NCI-H82 treated with DMSO at 0.1 percent for 48 hours (cell line): Measurements from ENCODE around the gene EPO.
"Not testable (repeated sequence)": the region's sequence is repeated elsewhere in the genome, so short reads cannot be mapped to it uniquely, and the experiment has no call there.

ENCODE experiments used
- DNase-seq: peaks from one replicate; lab custom pipeline; 2025; ENCODE audit not compliant: unreplicated experiment; lab: John Stamatoyannopoulos, UW

The EPO gene

DNA sequence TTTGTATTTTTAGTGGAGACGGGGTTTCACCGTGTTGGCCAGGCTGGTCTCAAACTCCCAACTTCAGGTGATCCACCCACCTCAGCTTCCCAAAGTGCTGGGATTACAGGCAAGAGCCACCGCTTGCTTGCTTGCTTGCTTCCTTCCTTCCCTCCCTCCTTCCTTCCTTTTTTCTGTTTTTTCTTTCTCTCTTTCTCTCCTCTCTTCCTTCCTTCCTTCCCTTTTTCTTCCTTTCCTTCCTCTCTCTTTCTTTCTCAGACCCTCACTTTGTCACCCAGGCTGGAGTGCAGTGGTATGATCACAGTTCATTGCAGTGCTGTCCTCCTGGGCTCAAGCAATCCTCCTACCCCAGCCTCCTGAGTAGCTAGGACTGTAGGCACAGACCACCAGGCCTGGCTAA is 19.2 kb upstream of the EPO start:
- not testable (repeated sequence) for DNase-seq

DNA sequence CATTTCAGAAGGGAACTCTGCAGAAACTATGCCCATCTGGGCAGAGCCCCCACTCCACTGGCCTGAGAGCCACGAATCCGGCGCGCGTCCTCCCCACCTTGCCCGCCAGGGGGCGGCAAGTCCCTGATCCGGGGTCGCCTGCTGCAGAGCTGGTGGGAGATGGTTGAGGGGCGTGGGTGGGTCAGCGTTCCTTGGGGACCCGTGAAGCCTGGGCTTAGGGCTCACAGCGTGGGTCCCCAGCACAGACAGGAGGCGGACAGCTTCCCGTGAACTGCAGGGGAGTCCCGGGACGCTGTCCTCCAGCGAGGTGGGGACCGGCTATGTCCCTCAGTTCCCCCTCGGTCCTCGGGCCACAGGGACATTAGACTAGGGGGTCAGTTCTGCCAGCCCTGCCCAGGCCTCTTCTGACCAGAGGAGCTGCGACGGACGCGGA is 14.9 kb upstream of the EPO start:
- DNase-seq: peak; percentile 36

DNA sequence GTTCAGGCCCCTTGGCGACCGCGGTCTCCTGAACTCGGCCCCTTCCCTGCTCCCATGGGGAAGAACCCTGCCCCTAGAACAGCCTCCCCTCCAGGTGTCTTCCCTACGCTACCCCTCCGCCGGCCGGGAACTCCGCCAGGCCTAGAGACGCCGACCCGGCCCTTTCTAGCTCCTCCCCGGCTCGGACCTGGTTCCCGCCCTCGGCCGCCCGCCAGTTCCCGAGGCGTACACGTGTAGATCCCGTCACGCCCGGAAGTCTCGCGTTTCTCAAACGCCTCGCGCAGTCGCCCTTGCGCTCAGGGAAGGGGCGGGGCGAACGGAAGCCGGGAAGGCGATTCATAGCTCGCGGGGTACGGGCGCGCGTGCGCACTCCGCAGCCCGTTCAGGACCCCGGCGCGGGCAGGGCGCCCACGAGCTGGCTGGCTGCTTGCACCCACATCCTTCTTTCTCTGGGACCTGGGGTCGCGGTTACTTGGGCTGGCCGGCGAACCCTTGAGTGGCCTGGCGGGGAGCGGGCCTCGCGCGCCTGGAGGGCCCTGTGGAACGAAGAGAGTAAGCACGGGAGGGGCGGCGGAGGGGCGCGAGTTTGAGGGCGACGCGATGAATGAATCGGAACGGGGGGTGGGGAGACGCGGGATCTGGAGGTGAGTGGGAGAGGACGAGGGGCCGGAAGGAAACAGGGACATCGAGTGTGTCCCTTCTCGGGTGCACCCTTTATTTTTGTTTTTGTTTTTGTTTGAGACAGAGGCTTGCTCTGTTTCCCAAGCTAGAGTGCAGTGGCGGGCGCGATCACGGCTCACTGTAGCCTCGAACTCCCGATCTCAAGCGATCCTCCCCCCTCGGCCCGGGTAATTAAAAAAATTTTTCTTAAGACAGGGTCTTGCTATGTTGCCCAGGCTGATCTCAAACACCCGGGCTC is 14.3 kb upstream of the EPO start, which contains the start of gene POP7:
POP7 (plus strand) TSS at position 369 of the 919 bp plus-strand sequence. CDS start 710 bp downstream, outside the sequence.
- DNase-seq: peak; percentile 90

DNA sequence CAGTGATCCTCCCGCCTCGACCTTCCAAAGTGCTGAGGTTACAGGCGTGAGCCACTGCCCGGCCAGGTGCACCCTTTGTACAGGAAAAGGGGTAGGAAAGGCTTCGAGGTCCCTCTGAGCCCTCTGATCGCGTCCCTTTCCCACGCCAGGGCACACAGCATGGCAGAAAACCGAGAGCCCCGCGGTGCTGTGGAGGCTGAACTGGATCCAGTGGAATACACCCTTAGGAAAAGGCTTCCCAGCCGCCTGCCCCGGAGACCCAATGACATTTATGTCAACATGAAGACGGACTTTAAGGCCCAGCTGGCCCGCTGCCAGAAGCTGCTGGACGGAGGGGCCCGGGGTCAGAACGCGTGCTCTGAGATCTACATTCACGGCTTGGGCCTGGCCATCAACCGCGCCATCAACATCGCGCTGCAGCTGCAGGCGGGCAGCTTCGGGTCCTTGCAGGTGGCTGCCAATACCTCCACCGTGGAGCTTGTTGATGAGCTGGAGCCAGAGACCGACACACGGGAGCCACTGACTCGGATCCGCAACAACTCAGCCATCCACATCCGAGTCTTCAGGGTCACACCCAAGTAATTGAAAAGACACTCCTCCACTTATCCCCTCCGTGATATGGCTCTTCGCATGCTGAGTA is 13.5 kb upstream of the EPO start:
- DNase-seq: no peak

DNA sequence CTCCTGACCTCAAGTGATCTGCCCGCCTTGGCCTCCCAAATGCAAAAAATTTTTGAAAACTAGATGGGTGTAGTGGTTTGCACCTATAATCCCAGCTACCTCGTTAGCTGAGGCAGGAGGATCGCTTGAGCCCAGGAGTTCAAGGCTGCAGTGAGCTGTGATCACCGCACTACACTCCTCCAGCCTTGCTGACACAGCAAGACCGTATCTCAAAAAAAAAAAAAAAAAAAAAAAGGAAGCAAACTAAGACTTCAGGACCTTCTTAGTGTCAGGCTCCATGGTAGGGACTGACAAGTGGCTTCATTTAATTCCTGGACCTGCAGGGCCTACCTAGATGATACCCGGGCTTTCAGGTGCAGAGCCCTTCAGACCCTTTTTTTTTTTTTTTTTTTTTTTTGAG is 11.9 kb upstream of the EPO start:
- DNase-seq: no peak

DNA sequence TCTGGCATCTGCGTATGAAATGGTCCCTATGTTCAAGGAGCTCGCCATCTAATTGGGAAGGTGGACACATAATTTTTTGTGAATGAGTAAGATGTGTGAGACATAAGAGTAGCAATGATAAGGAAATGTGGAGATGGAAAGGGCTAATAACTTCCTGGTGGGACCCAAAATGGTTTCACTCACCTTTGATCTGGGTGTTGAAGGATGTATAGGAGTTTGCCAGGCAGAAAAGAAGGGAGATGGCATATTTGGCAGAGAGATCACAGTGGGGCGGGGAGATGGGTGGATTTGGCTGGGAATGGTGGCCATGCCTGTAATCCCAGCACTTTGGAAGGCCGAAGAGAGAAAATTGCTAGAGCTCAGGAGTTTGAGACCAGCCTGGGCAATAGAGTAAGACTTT is 9.8 kb upstream of the EPO start:
- no peak for DNase-seq

DNA sequence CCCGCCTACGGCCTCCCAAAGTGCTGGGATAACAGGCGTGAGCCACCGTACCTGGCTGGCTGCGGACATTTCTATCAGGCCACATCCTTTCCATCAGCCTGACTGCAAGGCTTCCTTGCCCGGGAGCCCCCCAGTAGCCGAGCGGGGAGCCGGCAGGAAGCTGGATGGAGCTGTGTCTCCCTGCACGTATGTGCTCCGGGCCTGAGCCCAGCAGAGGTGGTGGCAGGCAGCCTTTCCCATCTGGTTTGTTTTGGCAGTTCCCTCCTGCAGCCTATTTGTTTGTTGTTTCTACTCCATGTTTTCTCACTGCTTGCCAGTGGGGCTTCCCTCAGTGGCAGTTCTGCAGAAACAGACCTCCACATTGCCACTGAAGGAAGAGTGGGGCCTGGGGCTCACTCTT is 8.9 kb upstream of the EPO start:
- no peak for DNase-seq

DNA sequence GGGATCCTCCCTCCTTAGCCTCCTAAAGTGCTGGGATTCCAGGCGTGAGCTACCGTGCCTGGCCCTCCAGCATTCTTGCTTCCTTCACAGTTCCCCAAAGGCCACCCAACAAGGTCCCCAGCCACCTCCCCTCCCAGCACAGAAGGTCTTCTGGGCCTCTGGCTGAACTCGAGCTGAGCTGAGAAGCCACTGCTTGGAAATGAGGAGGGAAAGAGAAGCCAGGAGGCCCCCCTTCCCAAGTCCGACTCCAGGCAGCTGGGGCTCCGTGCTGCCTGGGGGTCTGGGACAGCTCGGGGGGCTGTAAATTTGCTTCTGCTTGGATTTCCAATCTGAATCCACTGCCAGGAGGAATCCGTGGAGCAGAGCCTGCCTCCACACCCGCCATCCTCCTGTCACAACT is 5.5 kb upstream of the EPO start:
- no peak for DNase-seq

DNA sequence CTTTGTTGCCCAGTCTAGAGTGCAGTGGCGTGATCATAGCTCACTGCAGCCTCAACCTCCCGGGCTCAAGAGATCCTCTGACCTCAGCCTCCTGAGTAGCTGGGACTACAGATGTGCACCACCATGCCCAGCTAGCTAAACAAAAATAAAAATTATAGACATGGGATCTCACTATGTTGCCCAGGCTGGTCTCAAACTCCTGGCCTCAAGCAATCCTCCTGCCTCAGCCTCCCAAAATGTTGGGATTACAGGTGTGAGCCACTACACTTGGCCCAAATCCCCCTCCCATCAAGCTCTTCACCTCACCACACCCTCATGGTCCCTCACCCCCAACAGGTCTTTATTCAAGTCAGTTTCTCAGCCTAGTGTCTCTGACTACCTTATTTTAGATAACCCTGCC is 3.2 kb upstream of the EPO start:
- DNase-seq: not testable (repeated sequence)

DNA sequence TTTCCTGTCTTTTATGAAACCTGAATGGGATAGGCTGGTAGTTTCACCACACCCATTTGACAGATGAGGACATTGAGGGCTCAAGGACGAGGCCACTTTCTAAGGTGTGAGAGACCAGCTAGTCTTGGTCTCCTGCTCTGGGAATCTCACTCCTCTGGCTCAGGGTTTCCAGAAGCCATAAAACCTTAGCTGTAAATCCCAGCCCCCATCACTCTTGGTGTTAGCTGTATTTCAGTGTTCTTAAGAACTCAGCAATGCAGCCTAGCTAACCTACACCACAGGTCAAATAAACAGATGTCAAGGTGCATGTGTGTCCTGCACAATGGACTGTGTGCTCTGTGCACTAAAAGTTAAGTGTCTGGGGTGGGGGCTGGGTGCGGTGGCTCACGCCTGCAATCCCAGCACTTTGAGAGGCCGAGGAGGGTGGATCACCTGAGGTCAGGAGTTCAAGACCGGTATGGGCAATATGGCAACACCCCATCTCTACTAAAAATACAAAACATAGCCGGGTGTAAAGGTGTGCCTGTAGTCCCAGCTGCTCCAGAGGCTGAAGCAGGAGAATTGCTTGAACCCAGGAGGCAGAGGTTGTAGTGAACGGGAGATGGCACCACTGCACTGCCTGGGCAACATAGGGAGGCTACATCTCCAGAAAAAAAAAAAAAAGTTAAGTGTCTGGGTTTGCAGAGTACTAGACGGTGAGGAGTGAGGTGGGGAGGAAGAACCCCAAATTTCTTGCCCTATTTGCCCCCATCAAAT is 567 bp upstream of the EPO start:
- DNase-seq: no peak

DNA sequence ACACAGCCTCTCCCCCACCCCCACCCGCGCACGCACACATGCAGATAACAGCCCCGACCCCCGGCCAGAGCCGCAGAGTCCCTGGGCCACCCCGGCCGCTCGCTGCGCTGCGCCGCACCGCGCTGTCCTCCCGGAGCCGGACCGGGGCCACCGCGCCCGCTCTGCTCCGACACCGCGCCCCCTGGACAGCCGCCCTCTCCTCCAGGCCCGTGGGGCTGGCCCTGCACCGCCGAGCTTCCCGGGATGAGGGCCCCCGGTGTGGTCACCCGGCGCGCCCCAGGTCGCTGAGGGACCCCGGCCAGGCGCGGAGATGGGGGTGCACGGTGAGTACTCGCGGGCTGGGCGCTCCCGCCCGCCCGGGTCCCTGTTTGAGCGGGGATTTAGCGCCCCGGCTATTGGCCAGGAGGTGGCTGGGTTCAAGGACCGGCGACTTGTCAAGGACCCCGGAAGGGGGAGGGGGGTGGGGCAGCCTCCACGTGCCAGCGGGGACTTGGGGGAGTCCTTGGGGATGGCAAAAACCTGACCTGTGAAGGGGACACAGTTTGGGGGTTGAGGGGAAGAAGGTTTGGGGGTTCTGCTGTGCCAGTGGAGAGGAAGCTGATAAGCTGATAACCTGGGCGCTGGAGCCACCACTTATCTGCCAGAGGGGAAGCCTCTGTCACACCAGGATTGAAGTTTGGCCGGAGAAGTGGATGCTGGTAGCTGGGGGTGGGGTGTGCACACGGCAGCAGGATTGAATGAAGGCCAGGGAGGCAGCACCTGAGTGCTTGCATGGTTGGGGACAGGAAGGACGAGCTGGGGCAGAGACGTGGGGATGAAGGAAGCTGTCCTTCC is 620 bp downstream of the EPO start:
- no peak for DNase-seq

DNA sequence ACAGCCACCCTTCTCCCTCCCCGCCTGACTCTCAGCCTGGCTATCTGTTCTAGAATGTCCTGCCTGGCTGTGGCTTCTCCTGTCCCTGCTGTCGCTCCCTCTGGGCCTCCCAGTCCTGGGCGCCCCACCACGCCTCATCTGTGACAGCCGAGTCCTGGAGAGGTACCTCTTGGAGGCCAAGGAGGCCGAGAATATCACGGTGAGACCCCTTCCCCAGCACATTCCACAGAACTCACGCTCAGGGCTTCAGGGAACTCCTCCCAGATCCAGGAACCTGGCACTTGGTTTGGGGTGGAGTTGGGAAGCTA is 1.2 kb downstream of the EPO start:
- DNase-seq: no peak

DNA sequence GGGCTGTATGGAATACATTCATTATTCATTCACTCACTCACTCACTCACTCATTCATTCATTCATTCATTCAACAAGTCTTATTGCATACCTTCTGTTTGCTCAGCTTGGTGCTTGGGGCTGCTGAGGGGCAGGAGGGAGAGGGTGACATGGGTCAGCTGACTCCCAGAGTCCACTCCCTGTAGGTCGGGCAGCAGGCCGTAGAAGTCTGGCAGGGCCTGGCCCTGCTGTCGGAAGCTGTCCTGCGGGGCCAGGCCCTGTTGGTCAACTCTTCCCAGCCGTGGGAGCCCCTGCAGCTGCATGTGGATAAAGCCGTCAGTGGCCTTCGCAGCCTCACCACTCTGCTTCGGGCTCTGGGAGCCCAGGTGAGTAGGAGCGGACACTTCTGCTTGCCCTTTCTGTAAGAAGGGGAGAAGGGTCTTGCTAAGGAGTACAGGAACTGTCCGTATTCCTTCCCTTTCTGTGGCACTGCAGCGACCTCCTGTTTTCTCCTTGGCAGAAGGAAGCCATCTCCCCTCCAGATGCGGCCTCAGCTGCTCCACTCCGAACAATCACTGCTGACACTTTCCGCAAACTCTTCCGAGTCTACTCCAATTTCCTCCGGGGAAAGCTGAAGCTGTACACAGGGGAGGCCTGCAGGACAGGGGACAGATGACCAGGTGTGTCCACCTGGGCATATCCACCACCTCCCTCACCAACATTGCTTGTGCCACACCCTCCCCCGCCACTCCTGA is 2.4 kb downstream of the EPO start:
- no peak for DNase-seq

DNA sequence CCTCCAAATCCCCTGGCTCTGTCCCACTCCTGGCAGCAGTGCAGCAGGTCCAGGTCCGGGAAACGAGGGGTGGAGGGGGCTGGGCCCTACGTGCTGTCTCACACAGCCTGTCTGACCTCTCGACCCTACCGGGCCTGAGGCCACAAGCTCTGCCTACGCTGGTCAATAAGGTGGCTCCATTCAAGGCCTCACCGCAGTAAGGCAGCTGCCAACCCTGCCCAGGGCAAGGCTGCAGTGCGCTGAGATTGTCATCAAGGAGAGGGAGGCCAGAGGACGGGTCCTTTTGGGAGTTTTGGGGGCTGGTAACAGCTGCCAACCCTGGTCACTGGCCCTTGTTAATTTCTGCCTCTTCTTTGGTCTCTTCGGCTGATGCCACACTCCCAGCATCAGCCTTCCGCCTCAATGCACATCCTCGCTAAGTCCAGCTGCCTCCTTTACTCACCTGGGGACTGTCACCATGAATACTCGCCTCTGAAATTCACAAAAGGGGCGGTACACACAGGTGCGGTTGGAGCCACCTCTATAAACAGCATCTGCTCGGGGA is 3.5 kb downstream of the EPO start:
- no peak for DNase-seq

DNA sequence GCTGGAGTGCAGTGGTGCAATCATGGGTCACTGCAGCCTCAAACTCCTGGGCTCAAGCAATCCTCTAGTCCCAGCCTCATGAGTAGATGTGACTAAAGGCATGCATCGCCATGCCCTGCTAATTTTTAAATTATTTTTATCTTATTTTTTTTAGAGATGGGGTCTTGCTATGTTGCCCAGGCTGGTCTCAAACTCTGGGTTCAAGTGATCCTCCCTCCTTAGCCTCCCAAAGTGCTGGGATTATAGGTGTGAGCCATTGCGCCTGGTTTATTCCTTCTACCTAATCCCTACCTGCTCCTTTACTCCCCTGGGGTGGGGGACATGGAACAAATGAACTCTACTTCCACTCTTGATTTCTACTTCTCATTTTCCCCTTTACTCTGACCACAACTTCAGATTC is 4.1 kb downstream of the EPO start:
- DNase-seq: not testable (repeated sequence)

DNA sequence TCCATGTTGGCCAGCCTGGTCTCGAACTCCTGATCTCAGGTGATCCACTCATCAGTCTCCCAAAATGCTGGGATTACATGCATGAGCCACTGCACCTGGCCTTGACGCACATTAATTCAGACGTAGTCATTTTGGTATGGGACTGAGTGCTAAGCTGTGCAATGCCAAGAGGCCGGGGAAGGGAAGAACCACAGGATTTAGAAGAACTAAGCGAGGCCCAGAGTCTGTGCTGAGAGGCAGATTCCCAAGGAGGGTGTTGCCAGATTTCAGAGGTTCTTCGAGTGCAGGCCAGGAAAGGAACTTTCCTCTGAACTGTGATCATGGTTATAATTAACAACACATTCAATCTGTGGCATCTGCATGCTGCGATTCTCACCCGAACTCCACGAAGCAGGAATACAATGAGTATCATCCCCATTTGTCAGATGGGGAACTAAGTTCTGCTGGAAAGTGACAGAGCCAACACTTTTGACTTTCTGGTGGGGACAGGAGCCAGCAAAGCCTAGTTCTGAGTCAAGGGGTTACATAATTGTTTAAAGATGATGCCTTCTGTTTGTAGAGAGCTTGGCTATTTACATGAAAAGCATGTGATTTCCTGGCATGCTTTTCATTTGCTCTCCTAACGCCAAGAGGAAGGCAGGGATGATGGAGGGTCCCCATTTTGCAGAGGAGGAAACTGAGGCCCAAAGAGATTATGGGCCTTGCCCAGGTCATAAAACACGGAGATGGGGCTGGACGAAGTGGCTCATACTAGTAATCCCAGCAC is 6.9 kb downstream of the EPO start:
- DNase-seq: no peak

DNA sequence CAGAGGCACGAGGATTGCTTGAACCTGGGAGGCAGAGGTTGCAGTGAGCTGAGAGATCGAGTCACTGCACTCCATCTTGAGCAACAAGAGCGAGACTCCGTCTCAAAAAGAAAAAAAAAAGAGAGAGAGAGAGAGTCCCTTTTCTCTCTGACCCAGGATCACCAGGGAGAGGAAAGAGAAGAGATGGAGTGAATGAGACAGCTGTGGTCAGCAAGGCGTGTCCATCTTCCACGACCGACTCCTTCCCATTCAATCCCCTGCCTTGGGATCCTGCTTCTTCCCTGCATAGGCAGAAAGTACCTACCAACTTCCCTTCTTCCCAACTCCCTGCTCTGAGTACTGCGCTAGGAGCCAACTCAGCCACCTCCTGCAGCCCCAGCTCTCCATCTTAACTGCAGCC is 7.9 kb downstream of the EPO start:
- no peak for DNase-seq

DNA sequence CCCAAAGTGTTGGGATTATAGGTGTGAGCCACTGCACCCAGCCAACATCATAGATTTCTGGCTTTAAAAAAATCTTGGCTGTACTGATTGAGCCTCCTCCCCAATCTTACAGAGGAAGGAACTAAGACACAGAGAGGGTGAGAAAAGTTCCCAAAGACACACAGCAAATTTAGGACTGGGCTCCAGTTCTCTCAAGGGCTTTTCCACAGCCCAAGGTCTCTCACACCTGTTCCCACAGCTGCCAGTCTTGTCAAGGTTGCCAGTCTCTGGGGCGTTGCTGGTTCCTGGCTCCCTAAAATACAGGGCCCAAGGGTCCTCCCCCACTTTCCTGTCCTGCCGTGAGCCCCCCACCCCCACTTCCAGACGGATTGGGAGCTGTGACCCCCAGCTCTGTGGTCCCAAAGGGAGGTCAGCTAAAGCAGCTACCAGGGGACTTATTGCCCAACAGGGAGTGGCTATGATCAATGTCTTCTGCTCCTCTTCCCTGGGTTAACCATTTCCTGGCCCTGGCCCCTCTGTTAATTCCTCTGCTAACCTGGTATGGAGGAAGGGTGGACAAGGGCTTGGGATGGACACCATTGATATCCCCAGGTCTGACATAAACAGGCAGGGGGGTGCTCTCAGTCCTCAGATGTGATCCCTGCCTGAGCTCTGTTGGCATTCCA is 10.0 kb downstream of the EPO start:
- no peak for DNase-seq
